Uterus (tissue), 2 donors: ENCODE measurements around the gene TIMMDC1.

ENCODE experiments used
- POLR2A ChIP-seq, 2 donors: fragments of 450-650 bp; IDR thresholded peaks; one replicate each; pipeline ENCODE4 v1.6.1; 2016; ENCODE audit warnings: antibody characterized with exemption in 2 of 2, mild to moderate bottlenecking in 1 of 2, moderate library complexity in 1 of 2
- TF ChIP-seq, protein P1 (sequence below), 4 experiments: fragments of 200-600 bp in 2 of 4; fragments of 450-650 bp in 2 of 4; sonication (generic) in 2 of 4; IDR thresholded peaks; one replicate each; pipeline ENCODE4 v1.5.1; 2016 to 2019; ENCODE audit warnings: antibody characterized with exemption in 4 of 4, mild to moderate bottlenecking in 2 of 4, moderate library complexity in 1 of 4

DNA sequence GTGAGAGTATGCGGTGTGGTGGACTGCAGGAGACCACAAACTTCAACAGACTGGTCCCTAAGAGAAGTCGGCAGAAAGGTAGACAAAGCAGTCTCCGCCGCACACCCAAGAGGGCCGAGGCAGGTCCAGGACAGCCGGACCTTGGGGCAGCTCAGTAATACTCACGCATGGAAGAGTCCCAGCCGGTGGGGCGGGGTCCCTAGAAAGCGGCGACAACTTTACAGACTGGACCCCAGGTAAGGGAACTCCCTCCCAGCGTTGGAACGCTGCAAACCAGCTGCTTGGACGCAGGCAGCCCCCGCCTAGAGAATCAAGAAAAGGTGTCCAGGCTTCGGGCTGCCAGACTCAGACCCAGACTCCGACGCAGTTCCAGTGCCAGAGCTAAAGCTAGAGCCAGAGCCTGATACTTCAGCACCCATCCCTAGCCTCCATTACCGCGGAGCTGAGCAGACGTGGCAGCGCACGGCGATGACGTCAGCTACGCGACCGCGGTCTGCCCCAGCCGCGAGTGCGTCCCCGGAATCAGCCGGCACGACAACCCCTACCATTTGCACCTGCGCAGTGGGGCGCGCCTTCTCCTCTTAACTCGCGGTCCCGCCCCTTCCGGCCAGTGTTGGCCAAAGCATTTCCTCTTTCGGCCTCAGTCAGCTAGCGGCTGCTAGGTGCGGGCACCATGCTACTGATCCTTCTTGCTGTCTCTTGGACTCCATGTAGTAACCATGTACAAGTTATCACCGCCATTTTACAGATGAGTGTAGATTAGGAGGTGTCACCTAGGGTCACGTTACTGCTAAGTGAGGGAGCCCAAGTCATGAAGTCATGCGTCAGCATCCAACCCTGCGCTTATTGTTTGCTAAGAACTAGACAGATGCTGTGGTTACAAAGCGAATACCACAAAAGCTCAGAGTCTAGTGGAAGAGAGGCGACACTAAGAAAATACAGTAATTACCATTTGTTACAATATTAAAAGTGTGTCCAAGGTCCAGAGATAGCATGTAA lies 34.9 kb upstream of the TIMMDC1 start, which contains the start of gene TMEM39A:
- TF ChIP-seq, protein P1, sequence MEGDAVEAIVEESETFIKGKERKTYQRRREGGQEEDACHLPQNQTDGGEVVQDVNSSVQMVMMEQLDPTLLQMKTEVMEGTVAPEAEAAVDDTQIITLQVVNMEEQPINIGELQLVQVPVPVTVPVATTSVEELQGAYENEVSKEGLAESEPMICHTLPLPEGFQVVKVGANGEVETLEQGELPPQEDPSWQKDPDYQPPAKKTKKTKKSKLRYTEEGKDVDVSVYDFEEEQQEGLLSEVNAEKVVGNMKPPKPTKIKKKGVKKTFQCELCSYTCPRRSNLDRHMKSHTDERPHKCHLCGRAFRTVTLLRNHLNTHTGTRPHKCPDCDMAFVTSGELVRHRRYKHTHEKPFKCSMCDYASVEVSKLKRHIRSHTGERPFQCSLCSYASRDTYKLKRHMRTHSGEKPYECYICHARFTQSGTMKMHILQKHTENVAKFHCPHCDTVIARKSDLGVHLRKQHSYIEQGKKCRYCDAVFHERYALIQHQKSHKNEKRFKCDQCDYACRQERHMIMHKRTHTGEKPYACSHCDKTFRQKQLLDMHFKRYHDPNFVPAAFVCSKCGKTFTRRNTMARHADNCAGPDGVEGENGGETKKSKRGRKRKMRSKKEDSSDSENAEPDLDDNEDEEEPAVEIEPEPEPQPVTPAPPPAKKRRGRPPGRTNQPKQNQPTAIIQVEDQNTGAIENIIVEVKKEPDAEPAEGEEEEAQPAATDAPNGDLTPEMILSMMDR (IDR thresholded peaks at IDR 0.05), result peak in 2 of 4 experiments; percentile 23 to 48
- TF ChIP-seq POLR2A (IDR thresholded peaks at IDR 0.05), result peak; percentile 79 to 88
